Stimulated activated CD8-positive, alpha-beta memory T cell treated with anti-CD3 and anti-CD28 coated beads, Interleukin-7, amount 100 ng/mL, for 1 hour (primary cell): Measurements from ENCODE around the gene EPHB1.
"Not testable (repeated sequence)": the region's sequence is repeated elsewhere in the genome, so short reads cannot be mapped to it uniquely, and the experiment has no call there.

Experiments
- DNase-seq, 2 donors: peaks; one replicate each; pipeline ENCODE4 v3.0.0-alpha.2; 2020; ENCODE audit warnings: low read depth in 2 of 2

Gene EPHB1

DNA sequence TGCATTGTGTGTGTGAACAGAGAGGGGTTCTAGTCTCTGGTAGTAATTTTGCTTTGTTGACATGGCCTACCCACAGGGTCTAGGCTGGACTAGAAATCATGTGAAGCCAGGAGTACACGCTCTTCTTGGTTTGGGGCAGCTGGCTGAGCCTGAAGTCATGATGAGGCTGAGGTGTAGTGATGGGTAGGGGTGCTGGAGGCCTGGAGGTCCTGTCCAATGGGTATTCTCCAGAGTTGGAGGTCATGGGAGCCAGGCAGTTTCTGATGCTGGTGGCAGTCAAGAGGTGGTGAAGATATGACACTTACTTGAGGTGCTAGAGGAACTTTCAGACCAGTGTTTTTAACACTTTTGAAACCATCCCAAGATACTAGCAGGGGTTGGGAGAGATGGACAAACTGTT is 18.5 kb upstream of the EPHB1 start:
- DNase-seq, result no peak

DNA sequence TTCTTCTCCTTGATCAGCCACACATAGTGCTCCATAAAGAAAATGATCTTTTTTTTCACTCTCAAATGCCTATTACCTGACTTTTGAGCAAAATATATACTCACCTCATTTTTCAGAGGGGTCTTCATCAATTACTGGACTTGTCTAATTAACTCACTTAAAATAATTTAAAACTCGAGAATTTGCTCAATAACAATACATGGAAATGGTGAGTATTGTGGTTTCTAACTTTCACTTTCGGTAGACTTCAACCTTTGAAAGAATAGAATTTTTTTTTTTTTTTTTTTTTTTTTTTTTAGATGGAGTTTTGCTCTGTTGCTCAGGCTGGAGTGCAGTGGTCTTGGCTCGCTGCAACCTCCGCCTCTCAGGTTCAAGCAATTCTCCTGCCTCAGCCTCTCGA is 17.7 kb upstream of the EPHB1 start:
- no peak for DNase-seq

GRCh38 chr3:134788283-134788682 is 6.8 kb upstream of the EPHB1 start:
- DNase-seq, result not testable (repeated sequence)

- no peak for DNase-seq
These were observed 5.0 kb upstream of the EPHB1 start for GRCh38 chr3:134790065-134790464.

DNA sequence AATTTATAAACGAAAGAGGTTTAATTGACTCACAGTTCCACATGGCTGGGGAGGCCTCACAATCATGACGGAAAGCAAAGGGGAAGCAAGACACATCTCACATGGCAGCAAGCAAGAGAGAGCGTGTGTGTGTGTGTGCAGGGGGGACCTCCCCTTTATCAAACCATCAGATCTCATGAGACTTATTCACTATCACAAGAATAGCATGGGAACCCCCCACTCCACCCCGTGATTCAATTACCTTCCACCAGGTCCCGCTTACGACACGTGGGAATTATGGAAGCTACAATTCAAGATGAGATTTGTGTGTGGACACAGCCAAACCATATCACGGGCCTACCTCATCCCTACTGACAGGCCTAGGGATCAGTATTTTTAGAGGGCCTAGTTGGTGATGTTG is 3.1 kb upstream of the EPHB1 start:
- DNase-seq, result no peak

DNA sequence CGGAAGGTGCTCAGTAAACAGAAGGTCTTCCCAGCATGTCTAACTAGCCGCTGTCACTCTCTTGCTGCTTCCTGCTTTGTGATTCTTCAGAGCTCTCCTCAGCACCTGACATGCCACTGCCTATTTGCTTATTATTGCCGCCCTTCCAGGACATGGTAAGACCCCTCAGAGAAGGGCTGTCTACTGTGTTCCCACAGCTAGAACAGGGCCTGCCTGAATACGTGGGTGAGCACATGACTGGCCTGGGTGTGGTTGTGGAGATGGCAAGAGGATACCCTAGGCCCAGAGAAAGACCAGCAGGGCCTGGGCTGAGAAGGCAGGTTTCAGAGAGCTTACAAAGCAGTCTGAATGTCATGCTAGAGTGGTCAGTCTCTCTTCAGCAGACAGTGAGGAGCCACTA is 2.4 kb upstream of the EPHB1 start:
- no peak for DNase-seq

DNA sequence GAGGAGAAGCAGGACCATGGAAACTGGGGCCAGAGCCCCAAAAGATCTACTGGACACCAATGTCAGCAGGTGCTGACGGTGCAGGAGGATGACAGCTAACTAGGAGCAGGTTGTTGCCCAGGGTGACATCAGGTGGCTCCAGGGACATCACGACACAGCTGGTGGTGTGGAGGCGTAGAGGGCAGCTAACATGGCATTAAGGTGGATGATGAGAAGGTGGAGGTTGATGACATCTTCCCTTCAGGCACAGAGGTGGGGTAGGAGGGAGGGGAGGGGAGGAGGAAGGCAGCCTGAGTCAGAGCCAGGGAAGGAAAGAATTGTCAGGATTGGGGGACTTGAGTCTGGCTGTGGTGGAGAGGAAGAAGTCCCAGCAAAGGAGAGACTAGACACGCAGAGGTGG is 1.5 kb upstream of the EPHB1 start:
- DNase-seq, result no peak

GRCh38 chr3:134794323-134794722 is 737 bp upstream of the EPHB1 start:
- no peak for DNase-seq

DNA sequence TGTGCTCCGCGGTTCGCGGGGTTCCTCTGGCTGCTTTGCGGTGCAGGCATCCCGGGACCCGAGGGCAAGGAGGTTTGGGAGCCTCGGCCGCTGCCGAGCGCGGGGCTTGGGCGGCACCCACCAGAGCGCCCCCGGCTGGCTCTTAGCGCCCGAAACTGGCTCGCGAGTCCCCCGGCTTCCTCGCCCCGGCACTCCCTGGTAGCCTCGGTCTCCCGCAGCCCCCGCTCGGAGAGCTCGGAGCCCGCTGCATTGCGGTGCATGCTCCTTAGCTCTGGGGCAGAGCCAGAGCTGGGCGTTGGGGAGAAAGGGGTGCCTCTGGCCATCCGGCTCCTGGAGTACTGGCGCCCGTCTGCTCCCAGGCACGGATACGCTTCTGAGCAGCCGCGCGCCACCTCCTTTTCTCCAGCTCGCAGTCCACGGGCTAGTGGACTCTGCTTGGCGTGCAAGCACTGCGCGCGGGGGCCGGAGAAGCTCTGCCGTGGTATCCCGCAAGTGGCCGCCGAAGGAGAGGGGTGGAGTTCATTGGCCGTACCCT is 753 bp downstream of the EPHB1 start:
- no peak for DNase-seq

DNA sequence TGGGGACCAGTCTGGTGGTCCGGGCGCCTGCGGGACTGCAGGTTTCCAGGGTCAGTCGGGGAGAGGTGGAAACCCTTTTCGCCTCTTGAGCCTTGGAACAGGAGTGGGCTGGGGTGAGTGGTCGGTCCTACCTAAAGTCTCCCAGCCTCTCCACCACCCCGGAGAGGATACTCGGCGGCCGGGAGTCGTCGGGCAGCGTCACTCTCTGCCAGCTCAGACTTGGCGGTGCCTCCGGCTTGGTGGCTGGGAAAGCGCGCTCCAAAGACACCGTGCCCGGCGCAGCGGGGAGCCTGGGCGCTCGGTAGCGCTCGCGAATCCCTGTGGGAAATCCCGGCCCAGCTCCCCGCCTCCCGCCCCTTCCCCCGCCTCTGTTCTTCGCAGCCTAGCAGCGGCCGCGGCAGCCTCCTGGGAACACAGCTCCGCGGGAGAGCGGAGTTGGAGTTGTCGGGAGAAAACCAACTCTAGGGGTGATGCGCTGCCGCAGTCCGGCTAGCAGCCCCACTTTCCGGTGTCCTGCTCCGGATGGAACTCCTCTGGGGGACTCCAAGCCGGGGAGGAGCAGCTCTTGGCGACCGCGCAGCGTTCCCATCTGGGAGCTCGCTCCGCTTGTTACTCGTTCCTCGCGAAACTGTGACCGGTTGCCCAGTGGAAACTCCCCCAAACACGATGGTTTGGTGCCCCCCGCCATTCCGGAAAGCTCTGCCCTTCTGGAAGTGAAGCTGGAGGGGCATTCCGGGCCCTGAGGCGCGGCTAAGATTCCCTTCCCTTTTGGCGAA is 1.4 kb downstream of the EPHB1 start:
- no peak for DNase-seq

DNA sequence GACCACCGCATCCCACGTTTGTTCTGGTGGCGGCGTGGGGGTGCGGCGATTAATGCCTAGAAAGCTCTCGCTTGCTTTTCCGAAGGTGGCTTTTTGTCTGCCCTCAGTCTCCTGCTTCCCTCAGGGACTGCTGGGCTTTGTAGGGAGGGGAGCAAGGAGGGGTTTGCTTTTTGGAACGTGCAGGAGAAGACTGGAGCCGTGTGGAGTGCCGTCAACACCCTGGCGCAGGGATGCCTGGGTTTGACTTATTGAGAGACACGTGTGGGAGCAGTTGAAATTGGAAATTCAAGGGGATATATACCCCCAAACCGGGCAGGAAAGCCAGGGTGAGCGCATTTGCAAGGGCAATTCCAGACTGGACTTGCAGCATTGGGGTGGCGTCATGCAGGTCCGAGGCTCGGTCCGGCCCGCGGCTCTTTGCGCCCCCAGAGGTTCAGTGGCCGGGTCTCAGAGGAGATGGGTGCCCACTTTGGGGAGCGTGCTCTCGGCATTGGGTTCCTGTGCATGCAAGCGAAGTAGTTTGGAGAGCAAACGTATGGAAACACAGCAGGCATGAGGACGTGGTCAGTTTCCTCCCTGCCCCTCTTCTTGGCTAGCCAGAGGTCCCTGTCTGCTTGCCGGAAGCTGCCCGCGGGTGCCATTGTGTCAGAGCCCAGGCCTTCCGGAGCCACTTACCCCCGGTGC is 2.1 kb downstream of the EPHB1 start:
- DNase-seq, result no peak

DNA sequence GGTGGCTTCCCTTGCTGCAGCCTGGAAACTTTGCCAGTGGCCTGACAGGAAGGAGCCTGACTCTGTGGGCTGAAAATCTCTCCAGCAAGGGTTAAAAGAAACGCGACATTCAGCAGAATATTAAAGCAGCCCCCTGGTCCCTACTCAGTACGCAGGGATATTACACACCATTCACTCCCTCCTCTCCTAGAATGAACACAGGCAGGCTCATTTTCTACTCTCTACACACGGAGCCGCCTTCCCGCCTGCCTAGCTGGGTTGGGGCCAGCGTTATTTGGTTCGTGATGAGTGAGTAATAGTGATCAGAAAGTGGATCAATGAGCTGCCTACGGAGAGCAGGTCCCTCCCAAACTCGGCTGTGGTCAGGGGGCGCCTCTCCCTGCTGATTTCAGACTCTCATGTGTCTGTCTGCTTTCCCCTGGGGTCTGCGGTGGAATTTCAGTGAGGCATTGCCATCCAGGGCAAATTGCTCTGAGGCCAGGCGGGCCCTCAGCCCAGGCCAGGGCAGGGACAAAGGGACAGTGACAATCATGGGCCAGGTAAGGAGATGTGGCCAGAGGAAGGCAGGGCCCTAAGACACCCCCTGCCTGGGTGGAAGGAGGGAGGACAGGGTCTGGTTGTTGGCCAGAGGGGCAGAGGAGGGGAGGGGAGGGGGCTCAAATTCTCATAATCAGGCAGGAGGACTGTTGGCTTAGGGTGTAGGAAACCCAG is 2.8 kb downstream of the EPHB1 start:
- no peak for DNase-seq

GRCh38 chr3:134798681-134799311 is 3.7 kb downstream of the EPHB1 start:
- DNase-seq, result no peak

DNA sequence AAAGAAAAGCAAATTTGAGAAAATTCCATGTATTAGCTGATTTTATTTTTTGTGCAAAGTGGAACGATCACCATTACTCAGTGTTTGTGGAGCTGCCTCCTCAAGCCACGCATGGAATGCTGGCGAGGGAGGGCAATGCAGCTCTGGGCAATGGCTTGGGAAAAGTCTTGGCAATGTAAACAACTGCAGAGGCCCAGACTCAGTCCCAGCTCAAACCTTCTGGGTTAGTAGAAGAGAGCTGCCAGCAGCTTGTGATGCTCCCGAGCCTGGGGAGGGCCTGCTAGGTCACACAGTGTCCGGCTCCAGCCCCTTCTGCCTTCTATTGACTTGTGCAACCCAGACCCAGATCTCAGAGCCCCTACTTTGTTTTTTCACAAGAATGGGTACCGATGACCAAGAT is 4.3 kb downstream of the EPHB1 start:
- DNase-seq, result no peak

- DNase-seq, result no peak
These were observed 6.3 kb downstream of the EPHB1 start for GRCh38 chr3:134801204-134801958.

DNA sequence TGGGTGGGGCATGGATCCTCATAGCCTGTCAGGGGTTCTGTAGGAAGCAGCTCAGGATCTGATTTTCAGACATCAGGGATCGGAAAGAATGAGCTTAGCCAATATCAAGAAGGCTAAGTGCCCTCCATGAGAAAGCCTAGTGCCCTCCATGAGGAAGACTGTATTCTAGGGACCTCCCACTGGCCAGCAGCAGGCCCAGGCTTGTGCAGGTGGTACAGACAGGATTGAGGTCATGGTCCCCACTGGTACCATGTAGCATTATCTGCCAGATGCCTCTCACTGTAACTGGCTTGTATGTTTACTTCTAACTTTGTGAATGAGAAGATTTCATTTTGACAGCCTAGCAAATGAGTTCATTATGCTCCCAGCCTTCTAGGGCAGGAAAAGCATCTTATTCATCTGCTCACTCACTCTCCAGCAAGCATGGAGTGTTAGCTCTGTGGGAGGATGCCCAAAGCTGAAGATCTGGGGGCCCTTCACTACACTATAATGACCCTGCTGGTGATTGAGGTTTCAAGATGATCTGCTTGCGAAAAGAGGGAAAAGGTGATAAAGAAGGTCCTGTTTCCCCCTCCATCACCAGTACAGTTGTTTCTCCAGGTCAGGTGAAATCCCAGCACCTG is 7.5 kb downstream of the EPHB1 start:
- DNase-seq, result no peak

- no peak for DNase-seq
These were observed 8.0 kb downstream of the EPHB1 start for GRCh38 chr3:134803051-134803505.

DNA sequence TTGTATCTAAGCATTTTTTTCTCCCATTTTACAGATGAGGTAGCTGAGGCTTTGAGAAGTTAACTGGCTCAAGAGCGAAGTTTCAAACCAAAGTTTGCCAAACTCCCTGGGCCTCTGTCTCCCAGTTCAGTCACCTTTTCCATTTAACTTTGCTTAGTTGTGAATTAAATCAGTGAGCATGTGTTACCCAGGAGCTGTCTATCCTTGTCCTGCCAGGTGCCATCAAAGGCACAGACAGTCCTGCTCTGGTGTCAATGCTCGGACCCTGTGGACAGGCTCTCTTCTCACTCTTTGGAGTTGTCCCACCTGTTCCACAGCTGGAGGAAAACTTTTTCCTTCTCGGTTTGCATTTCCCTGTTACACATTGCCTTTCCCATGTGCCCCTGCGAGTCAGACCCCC is 8.6 kb downstream of the EPHB1 start:
- DNase-seq, result no peak

DNA sequence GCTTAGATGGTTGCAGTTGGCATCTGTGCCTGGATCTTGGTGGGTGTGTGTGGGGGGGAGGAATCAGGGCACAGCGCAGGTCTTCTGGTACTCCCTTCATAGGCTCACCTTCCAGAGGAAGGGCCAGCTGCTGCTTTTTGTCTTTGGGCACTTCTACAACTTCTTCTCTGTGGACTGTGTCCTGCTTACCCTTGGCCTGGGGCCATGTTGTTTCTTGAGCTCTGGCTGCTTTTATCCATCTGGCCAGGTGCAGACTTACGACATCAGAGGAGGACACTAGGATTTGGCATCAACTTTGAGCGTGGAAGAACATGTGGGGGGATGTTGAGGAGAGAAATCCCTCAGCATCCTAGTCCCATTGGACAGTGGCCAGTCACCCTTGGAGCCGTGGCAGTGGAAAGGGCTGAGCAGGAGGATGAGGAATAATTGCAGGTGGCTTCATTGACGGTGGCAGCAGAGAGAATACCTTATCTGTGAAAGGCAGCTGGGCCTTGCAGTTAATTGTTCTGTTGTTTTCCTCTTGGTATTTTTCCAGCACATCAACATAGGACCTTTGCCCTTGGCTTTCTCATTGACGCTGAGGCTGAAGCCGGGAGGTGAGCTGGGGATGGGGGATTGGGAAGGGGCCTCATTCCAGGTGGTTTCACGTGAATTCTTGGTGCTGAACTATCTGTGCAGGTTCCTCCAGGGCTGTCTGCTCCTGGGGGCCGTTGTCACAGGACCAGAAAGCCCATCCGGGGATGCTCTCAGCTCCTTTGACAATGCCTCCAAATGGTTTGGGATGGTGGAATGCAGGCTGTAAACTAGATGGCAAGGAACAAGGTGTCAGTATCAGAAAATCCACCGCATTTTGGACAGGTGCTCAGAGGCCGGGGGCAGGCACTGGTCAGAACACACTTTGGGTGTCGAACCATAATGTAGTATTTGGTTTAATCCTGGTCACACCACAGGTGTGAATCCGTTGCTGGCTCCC is 9.7 kb downstream of the EPHB1 start:
- no peak for DNase-seq

- no peak for DNase-seq
These were observed 12.1 kb downstream of the EPHB1 start for GRCh38 chr3:134807189-134807588.
